Lower leg skin (tissue), 4 donors: ENCODE results near the gene MAGEA2. TPM values are rescaled to one million over a fixed set of nuclear protein-coding genes. Genes with fewer than 3 reads are reported as not detected.
"Not testable (repeated sequence)": the region's sequence is repeated elsewhere in the genome, so short reads cannot be mapped to it uniquely, and the experiment has no call there.

Experiments used
- DNase-seq, 2 donors: peaks; one replicate each; pipeline ENCODE4 v3.0.0-alpha.2; 2019; ENCODE audit warnings: low spot score in 2 of 2
- H3K4me3 ChIP-seq: fragments of 200-600 bp; sonication (generic); 2 replicates; pipeline ENCODE4 v1.5.1; 2017; ENCODE audit warnings: mild to moderate bottlenecking, low read depth; ENCODE audit not compliant: poor library complexity, severe bottlenecking
- POLR2A ChIP-seq, 2 donors: fragments of 450-650 bp; IDR thresholded peaks; one replicate each; pipeline ENCODE4 v1.6.1; 2016 to 2017; ENCODE audit warnings: antibody characterized with exemption in 2 of 2, mild to moderate bottlenecking in 1 of 2, moderate library complexity in 1 of 2
- WGBS, 2 donors: methylation state at CpG; one replicate each; pipeline ENCODE4 v1.1.5; 2018; 5-methylcytosine and 5-hydroxymethylcytosine counted together
- intact Hi-C: fragments of 100-400 bp; cut with DNase I; formaldehyde crosslinking; loops from one replicate; pipeline ENCODE4 v1.15.0; 2023; ENCODE audit warnings: low total_unique reads
- total RNA-seq, 4 donors: library from RNA; depleted of rRNA; stranded (reverse); fragments of >200 nt; gene quantifications; one replicate each; pipeline ENCODE4 v1.1.0, GENCODE V29; 2016
- TF ChIP-seq, protein P1 (sequence below), 3 donors: fragments of 450-650 bp; IDR thresholded peaks; one replicate each; pipeline ENCODE4 v1.5.1; 2016; ENCODE audit warnings: antibody characterized with exemption in 3 of 3, mild to moderate bottlenecking in 3 of 3, moderate library complexity in 2 of 3

The MAGEA2 gene
- total RNA-seq, 4 donors from 2014 or later = not detected

DNA sequence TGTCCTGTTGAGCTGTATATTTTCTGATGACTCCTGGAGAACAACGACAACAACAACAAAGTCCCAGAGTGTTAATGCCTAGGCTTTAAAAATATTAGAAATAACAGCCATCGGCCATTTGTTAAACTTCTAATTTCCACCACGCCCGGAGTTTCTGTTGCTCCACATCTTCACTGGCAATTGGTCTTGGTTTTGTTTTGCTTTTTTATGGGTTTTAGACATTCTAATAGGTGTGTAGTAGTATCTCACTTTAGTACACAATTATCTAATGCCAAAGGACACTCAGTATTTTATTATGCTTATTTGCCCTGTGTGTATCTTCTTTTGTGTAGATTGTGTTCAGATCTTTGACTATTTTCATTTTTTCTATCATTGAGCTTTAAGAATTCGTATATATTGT is 15.1 kb downstream of the MAGEA2 start:
- intact Hi-C loops = no loop called here

GRCh38 chrX:152736528-152736927 is 17.1 kb downstream of the MAGEA2 start:
- peak in 1 of 2 donors; percentile 68 for DNase-seq
- WGBS, 2 donors = 68 to 86% methylated on average over 2 to 12 of the region's 12 CpGs
- intact Hi-C loops, H3K4me3 ChIP-seq: not testable (repeated sequence)

More for the DNA sequence above, 15.1 kb downstream of the MAGEA2 start:
- no peak for DNase-seq
- 81 to 88% methylated on average over 5 of the region's 5 CpGs for WGBS, 2 donors
- TF ChIP-seq, protein P1, sequence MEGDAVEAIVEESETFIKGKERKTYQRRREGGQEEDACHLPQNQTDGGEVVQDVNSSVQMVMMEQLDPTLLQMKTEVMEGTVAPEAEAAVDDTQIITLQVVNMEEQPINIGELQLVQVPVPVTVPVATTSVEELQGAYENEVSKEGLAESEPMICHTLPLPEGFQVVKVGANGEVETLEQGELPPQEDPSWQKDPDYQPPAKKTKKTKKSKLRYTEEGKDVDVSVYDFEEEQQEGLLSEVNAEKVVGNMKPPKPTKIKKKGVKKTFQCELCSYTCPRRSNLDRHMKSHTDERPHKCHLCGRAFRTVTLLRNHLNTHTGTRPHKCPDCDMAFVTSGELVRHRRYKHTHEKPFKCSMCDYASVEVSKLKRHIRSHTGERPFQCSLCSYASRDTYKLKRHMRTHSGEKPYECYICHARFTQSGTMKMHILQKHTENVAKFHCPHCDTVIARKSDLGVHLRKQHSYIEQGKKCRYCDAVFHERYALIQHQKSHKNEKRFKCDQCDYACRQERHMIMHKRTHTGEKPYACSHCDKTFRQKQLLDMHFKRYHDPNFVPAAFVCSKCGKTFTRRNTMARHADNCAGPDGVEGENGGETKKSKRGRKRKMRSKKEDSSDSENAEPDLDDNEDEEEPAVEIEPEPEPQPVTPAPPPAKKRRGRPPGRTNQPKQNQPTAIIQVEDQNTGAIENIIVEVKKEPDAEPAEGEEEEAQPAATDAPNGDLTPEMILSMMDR (IDR thresholded peaks at IDR 0.05) = no peak
- no peak for TF ChIP-seq POLR2A (IDR thresholded peaks at IDR 0.05)
- no peak overlapping the region for H3K4me3 ChIP-seq

DNA sequence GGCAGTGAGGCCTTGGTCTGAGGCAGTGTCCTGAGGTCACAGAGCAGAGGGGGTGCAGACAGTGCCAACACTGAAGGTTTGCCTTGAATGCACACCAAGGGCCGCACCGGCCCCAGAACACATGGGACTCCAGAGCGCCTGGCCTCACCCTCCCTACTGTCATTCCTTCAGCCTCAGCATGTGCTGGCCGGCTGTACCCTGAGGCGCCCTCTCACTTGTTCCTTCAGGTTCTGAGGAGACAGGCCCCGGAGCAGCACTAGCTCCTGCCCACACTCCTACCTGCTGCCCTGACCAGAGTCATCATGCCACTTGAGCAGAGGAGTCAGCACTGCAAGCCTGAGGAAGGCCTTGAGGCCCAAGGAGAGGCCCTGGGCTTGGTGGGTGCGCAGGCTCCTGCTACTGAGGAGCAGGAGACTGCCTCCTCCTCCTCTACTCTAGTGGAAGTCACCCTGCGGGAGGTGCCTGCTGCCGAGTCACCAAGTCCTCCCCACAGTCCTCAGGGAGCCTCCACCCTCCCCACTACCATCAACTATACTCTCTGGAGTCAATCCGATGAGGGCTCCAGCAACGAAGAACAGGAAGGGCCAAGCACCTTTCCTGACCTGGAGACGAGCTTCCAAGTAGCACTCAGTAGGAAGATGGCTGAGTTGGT is 17.7 kb downstream of the MAGEA2 start:
- intact Hi-C loops = no loop called here
- peak in 1 of 2 donors; percentile 75 for DNase-seq
- no peak overlapping the region for H3K4me3 ChIP-seq
- WGBS, 2 donors = 78 to 90% methylated on average over 10 to 12 of the region's 12 CpGs
- TF ChIP-seq POLR2A (IDR thresholded peaks at IDR 0.05) = no peak
- TF ChIP-seq, protein P1 (IDR thresholded peaks at IDR 0.05) = no peak

- TF ChIP-seq, protein P1 (IDR thresholded peaks at IDR 0.05) = no peak
- TF ChIP-seq POLR2A (IDR thresholded peaks at IDR 0.05) = no peak
- WGBS, 2 donors = 71 to 73% methylated on average over 2 of the region's 2 CpGs
- intact Hi-C loops = no loop called here
- peak in 1 of 2 donors; percentile 80 for DNase-seq
- no peak overlapping the region for H3K4me3 ChIP-seq
Measured at GRCh38 chrX:152735101-152735500, 18.5 kb downstream of the MAGEA2 start.

DNA sequence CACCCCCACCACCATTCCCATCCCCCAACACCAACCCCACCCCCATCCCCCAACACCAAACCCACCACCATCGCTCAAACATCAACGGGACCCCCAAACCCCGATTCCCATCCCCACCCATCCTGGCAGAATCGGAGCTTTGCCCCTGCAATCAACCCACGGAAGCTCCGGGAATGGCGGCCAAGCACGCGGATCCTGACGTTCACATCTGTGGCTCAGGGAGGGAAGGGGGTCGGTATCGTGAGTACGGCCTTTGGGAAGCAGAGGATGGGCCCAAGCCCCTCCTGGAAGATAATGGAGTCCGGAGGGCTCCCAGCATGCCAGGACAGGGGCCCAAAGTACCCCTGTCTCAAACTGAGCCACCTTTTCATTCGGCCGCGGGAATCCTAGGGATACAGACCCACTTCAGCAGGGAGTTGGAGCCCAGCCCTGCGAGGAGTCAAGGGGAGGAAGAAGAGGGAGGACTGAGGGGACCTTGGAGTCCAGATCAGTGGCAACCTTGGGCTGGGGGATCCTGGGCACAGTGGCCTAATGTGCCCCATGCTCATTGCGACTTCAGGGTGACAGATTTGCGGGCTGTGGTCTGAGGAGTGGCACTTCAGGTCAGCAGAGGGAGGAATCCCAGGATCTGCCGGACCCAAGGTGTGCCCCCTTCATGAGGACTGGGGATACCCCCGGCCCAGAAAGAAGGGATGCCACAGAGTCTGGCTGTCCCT is 19.3 kb downstream of the MAGEA2 start:
- 88 to 97% methylated on average over 14 to 22 of the region's 22 CpGs for WGBS, 2 donors
- H3K4me3 ChIP-seq, intact Hi-C loops: not testable (repeated sequence)
- peak in 1 of 2 donors; percentile 72 for DNase-seq

DNA sequence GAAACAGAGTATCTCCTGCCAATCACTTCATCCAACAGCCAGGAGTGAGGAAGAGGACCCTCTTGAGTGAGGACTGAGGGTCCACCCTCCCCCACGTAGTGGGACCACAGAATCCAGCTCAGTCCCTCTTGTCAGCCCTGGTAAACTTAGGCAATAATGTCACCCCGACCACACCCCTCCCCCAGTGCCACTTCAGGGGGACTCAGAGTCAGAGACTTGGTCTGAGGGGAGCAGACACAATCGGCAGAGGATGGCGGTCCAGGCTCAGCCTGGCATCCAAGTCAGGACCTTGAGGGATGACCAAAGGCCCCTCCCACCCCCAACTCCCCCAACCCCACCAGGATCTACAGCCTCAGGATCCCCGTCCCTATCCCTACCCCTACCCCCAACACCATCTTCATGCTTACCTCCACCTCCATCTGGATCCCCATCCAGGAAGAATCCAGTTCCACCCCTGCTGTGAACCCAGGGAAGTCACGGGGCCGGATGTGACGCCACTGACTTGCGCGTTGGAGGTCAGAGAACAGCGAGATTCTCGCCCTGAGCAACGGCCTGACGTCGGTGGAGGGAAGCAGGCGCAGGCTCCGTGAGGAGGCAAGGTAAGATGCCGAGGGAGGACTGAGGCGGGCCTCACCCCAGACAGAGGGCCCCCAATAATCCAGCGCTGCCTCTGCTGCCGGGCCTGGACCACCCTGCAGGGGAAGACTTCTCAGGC is 20.2 kb downstream of the MAGEA2 start, which contains the start of the genes CSAG1 and MAGEA12:
Gene CSAG1 (minus strand): TSS at position 461 of the 715 bp plus-strand sequence. CDS start 1,261 bp downstream, outside the sequence.
Gene MAGEA12 (plus strand): TSS at position 497 of the 715 bp plus-strand sequence. CDS start 2,405 bp downstream, outside the sequence.
- peak in 1 of 2 donors; percentile 48 for DNase-seq
- TF ChIP-seq, protein P1 (IDR thresholded peaks at IDR 0.05) = no peak
- TF ChIP-seq POLR2A (IDR thresholded peaks at IDR 0.05) = no peak
- intact Hi-C loops = no loop called here
- 86 to 90% methylated on average over 9 to 19 of the region's 21 CpGs for WGBS, 2 donors
- H3K4me3 ChIP-seq = no peak within 1 kb of the TSS
